A673 (cell line): ENCODE measurements around the gene ITGA11.

Experiments
- EZH2 ChIP-seq: fragments of 200-600 bp; sonication (generic); IDR thresholded peaks from 2 replicates; pipeline ENCODE4 v1.6.1; 2017; ENCODE audit warnings: borderline replicate concordance, low read depth, mild to moderate bottlenecking, mixed read lengths, antibody characterized with exemption, low read length; ENCODE audit not compliant: poor library complexity, severe bottlenecking
- TF ChIP-seq, protein P1 (sequence below): fragments of 300-800, 200-600 bp; sonication (generic); conservative IDR thresholded peaks from 2 replicates; pipeline ENCODE4 v1.5.1; 2017; ENCODE audit warnings: low read depth, mild to moderate bottlenecking, antibody characterized with exemption, low read length, moderate library complexity, mixed read lengths

- TF ChIP-seq EZH2, result no peak
- TF ChIP-seq, protein P1, sequence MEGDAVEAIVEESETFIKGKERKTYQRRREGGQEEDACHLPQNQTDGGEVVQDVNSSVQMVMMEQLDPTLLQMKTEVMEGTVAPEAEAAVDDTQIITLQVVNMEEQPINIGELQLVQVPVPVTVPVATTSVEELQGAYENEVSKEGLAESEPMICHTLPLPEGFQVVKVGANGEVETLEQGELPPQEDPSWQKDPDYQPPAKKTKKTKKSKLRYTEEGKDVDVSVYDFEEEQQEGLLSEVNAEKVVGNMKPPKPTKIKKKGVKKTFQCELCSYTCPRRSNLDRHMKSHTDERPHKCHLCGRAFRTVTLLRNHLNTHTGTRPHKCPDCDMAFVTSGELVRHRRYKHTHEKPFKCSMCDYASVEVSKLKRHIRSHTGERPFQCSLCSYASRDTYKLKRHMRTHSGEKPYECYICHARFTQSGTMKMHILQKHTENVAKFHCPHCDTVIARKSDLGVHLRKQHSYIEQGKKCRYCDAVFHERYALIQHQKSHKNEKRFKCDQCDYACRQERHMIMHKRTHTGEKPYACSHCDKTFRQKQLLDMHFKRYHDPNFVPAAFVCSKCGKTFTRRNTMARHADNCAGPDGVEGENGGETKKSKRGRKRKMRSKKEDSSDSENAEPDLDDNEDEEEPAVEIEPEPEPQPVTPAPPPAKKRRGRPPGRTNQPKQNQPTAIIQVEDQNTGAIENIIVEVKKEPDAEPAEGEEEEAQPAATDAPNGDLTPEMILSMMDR, result no peak
These were observed 128.8 kb downstream of the ITGA11 start for GRCh38 chr15:68303134-68303533.
